Stimulated activated CD8-positive, alpha-beta memory T cell treated with anti-CD3 and anti-CD28 coated beads, Interleukin-15, amount 100 ng/mL, for 4 hours (primary cell): ENCODE data around the gene KIFAP3.
"Not testable (repeated sequence)": the region's sequence is repeated elsewhere in the genome, so short reads cannot be mapped to it uniquely, and the experiment has no call there.

Source experiments
- DNase-seq, 2 donors: peaks; one replicate each; pipeline ENCODE4 v3.0.0-alpha.2; 2020; ENCODE audit warnings: low read depth in 2 of 2

KIFAP3 gene

GRCh38 chr1:169886931-169887330, 187.6 kb downstream of the KIFAP3 start:
- DNase-seq: no peak

- DNase-seq: no peak
Measured at GRCh38 chr1:169886422-169886821, 188.1 kb downstream of the KIFAP3 start.

- DNase-seq: no peak
Measured at GRCh38 chr1:169885207-169885606, 189.3 kb downstream of the KIFAP3 start.

GRCh38 chr1:169884634-169885033, 189.9 kb downstream of the KIFAP3 start:
- DNase-seq: no peak

- DNase-seq: no peak
Measured at GRCh38 chr1:169882039-169882511, 192.4 kb downstream of the KIFAP3 start.

GRCh38 chr1:169879034-169879840, 195.3 kb downstream of the KIFAP3 start:
- no peak for DNase-seq

GRCh38 chr1:169878498-169878897, 196.0 kb downstream of the KIFAP3 start:
- no peak for DNase-seq

GRCh38 chr1:169877800-169878491, 196.5 kb downstream of the KIFAP3 start:
- DNase-seq: no peak

- DNase-seq: no peak
Measured at GRCh38 chr1:169874229-169874628, 200.3 kb downstream of the KIFAP3 start.

- no peak for DNase-seq
Measured at GRCh38 chr1:169873582-169874199, 200.8 kb downstream of the KIFAP3 start.

- DNase-seq: no peak
Measured at GRCh38 chr1:169872906-169873305, 201.6 kb downstream of the KIFAP3 start.

GRCh38 chr1:169871988-169872387, 202.5 kb downstream of the KIFAP3 start:
- DNase-seq: not testable (repeated sequence)
